SU-DHL-6 (cell line): Measurements from ENCODE around the gene TMEM245.
"Not testable (repeated sequence)": the region's sequence is repeated elsewhere in the genome, so short reads cannot be mapped to it uniquely, and the experiment has no call there.

Experiments
- H2AFZ ChIP-seq: fragments of 200-600 bp; sonication (generic); 2 replicates; pipeline ENCODE4 v1.6.1; 2014; ENCODE audit warnings: low read depth, mild to moderate bottlenecking, moderate library complexity, mixed read lengths, antibody characterized with exemption, low read length; ENCODE audit not compliant: severe bottlenecking
- H3F3A ChIP-seq: fragments of 200-600 bp; shearing (Covaris generic); 2 replicates; pipeline ENCODE4 v1.6.0; 2016; ENCODE audit warnings: antibody characterized with exemption, mild to moderate bottlenecking; ENCODE audit not compliant: insufficient read depth
- H3K27ac ChIP-seq: fragments of 200-600 bp; sonication (generic); 2 replicates; pipeline ENCODE4 v1.5.1; 2016; ENCODE audit warnings: low read depth, mild to moderate bottlenecking, low read length, moderate library complexity, mixed read lengths
- H3K27me3 ChIP-seq: fragments of 200-600 bp; sonication (generic), shearing (Covaris generic); 2 replicates; pipeline ENCODE4 v1.6.0; 2014; ENCODE audit warnings: mild to moderate bottlenecking, low read length
- H3K36me3 ChIP-seq: fragments of 200-600 bp; sonication (generic); 2 replicates; pipeline ENCODE4 v1.6.1; 2014; ENCODE audit warnings: mild to moderate bottlenecking, low read length, mixed read lengths
- H3K4me2 ChIP-seq: fragments of 300-600, 200-600 bp; shearing (Covaris generic), sonication (generic); 2 replicates; pipeline ENCODE4 v1.6.0; 2014; ENCODE audit warnings: low read length, low read depth, mild to moderate bottlenecking; ENCODE audit not compliant: poor library complexity, severe bottlenecking
- H3K4me3 ChIP-seq: fragments of 200-600 bp; sonication (generic); 2 replicates; pipeline ENCODE4 v1.5.1; 2014; ENCODE audit warnings: antibody characterized with exemption, low read length, mild to moderate bottlenecking, mixed read lengths; ENCODE audit not compliant: insufficient read depth, poor library complexity, severe bottlenecking
- H3K79me2 ChIP-seq: fragments of 200-600 bp; sonication (generic); 2 replicates; pipeline ENCODE4 v1.6.1; 2014; ENCODE audit warnings: mild to moderate bottlenecking, low read length, moderate library complexity; ENCODE audit not compliant: insufficient read depth
- H3K9ac ChIP-seq: fragments of 200-600 bp; sonication (generic); 2 replicates; pipeline ENCODE4 v1.7.0; 2014; ENCODE audit warnings: mild to moderate bottlenecking, low read length
- H3K9me2 ChIP-seq: fragments of 200-600 bp; sonication (generic); replicated peaks from 2 replicates; pipeline ENCODE4 v1.6.1; 2014; ENCODE audit warnings: low read length; ENCODE audit not compliant: insufficient read depth
- H3K9me3 ChIP-seq: fragments of 200-600 bp; sonication (generic); 2 replicates; pipeline ENCODE4 v1.6.1; 2014; ENCODE audit warnings: low read length, mixed read lengths; ENCODE audit not compliant: insufficient read depth
- H4K20me1 ChIP-seq: fragments of 200-600 bp; sonication (generic); 2 replicates; pipeline ENCODE4 v1.6.1; 2014; ENCODE audit warnings: low read depth, mild to moderate bottlenecking, antibody characterized with exemption, low read length, moderate library complexity, mixed read lengths
- CTCF ChIP-seq: fragments of 200-600 bp; sonication (generic); IDR thresholded peaks from one replicate; pipeline ENCODE4 v1.5.1; 2017; ENCODE audit warnings: antibody characterized with exemption, mild to moderate bottlenecking, low read length, moderate library complexity; ENCODE audit not compliant: insufficient read depth, poor library complexity, severe bottlenecking
- EZH2phosphoT487 ChIP-seq: fragments of 200-600 bp; sonication (generic), shearing (Covaris generic); conservative IDR thresholded peaks from 2 replicates; pipeline ENCODE4 v1.6.1; 2018; ENCODE audit warnings: mild to moderate bottlenecking, antibody characterized with exemption, low read length, moderate library complexity, mixed read lengths

TMEM245 gene

GRCh38 chr9:108972626-108973209 lies 147.0 kb downstream of the TMEM245 start:
- peaks cover 11% of the 10 kb centered on the region for H3K36me3 ChIP-seq
- no peak overlapping the region for H2AFZ ChIP-seq
- H3K27ac ChIP-seq, result no peak overlapping the region
- no peak overlapping the region for H3K9ac ChIP-seq
- H3K4me3 ChIP-seq, result no peak overlapping the region
- H3K79me2 ChIP-seq, result no peaks in the 10 kb centered on the region
- no peaks in the 10 kb centered on the region for H3K9me2 ChIP-seq
- H4K20me1 ChIP-seq, result no peaks in the 10 kb centered on the region
- no peak for TF ChIP-seq EZH2phosphoT487
- TF ChIP-seq CTCF, result no peak
- H3K4me2 ChIP-seq, result no peak overlapping the region
- H3K27me3 ChIP-seq, result no peaks in the 10 kb centered on the region
- no peaks in the 10 kb centered on the region for H3F3A ChIP-seq
- H3K9me3 ChIP-seq, result no peaks in the 10 kb centered on the region

GRCh38 chr9:108972186-108972585 lies 147.6 kb downstream of the TMEM245 start:
- H3K9me3 ChIP-seq, result no peaks in the 10 kb centered on the region
- no peaks in the 10 kb centered on the region for H3K27me3 ChIP-seq
- H3F3A ChIP-seq, result no peaks in the 10 kb centered on the region
- H3K9ac ChIP-seq, result no peak overlapping the region
- no peak for TF ChIP-seq EZH2phosphoT487
- TF ChIP-seq CTCF, result no peak
- no peak overlapping the region for H2AFZ ChIP-seq
- H3K27ac ChIP-seq, result no peak overlapping the region
- no peaks in the 10 kb centered on the region for H3K9me2 ChIP-seq
- no peak overlapping the region for H3K4me3 ChIP-seq
- no peaks in the 10 kb centered on the region for H3K79me2 ChIP-seq
- no peaks in the 10 kb centered on the region for H4K20me1 ChIP-seq
- H3K36me3 ChIP-seq, result peaks cover 11% of the 10 kb centered on the region
- no peak overlapping the region for H3K4me2 ChIP-seq

GRCh38 chr9:108971392-108971791 lies 148.4 kb downstream of the TMEM245 start:
- H3K9me3 ChIP-seq, H3K9me2 ChIP-seq, H2AFZ ChIP-seq, H3K4me3 ChIP-seq, H3K9ac ChIP-seq, H3K79me2 ChIP-seq, H4K20me1 ChIP-seq, H3K27ac ChIP-seq, H3K4me2 ChIP-seq, H3K27me3 ChIP-seq, H3F3A ChIP-seq: not testable (repeated sequence)
- H3K36me3 ChIP-seq, result peaks cover 11% of the 10 kb centered on the region

- no peaks in the 10 kb centered on the region for H3K79me2 ChIP-seq
- no peak overlapping the region for H3K4me2 ChIP-seq
- H3K9me3 ChIP-seq, result no peaks in the 10 kb centered on the region
- H3K4me3 ChIP-seq, result no peak overlapping the region
- TF ChIP-seq EZH2phosphoT487 (no peak), CTCF (no peak)
- H2AFZ ChIP-seq, result no peak overlapping the region
- H3K27me3 ChIP-seq, result no peaks in the 10 kb centered on the region
- no peaks in the 10 kb centered on the region for H3F3A ChIP-seq
- peaks cover 14% of the 10 kb centered on the region for H3K36me3 ChIP-seq
- no peaks in the 10 kb centered on the region for H3K9me2 ChIP-seq
- H4K20me1 ChIP-seq, result no peaks in the 10 kb centered on the region
- H3K9ac ChIP-seq, result no peak overlapping the region
- H3K27ac ChIP-seq, result no peak overlapping the region
These were observed 151.8 kb downstream of the TMEM245 start for GRCh38 chr9:108967916-108968315.
